ENCODE data around the gene COPE.
"Not testable (repeated sequence)": the region's sequence is repeated elsewhere in the genome, so short reads cannot be mapped to it uniquely, and the experiment has no call there.

COPE gene

DNA sequence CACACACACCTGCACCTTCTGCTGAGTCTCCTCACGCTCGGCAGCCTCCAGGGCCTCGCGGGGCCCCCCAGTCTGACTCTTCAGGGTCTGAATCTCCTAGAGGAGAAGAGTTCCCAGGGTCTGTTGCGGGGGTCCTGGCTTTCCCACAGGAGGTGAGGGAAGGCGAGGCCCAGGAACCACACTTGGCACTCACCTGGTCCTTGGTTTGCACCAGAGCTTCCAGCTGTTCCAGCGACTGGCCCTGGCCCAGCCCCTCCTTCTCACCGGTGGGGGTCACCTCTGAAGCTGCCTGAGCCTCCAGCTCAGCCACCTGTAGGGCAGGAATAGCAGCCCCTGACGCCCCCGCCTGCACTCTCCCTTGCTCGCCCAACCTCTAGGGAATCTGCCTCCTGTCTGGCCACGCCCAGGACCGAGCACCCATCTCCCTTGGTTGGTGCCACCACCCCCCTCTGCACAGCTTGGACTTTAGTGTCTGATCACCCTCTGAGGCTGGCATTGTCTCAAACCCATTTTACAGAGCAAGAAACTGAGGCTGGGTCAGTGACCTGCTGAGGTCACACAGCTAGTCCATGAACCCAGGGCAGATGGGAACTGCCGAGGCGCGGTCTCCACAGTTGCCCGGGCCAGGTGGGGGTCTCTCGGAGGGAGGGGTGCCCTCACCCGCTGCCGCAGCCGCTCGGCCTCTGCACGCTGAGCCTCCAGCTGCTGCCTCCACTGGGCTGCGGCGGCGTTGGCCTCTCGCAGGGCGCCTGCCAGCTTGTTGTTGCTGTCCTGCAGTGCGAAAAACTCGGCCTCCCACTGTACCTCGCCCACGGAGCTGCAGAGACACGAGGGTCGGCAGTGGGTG lies 12.4 kb upstream of the COPE start:
- H3K4me3 Mint-ChIP-seq, result no peak overlapping the region
- peaks cover 6% of the 10 kb centered on the region for H3K4me1 Mint-ChIP-seq (ENCODE audit: low read depth)
- DNase-seq (ENCODE audit: low spot score), result no peak
- H3K9me3 Mint-ChIP-seq, result no peaks in the 10 kb centered on the region
- H3K36me3 Mint-ChIP-seq (ENCODE audit: low read depth), result peaks cover 6% of the 10 kb centered on the region
- no peak overlapping the region for H3K27ac Mint-ChIP-seq
- peaks cover 12% of the 10 kb centered on the region for H3K27me3 Mint-ChIP-seq (ENCODE audit: low read depth)

GRCh38 chr19:18929311-18929710 lies 10.1 kb upstream of the COPE start:
- Mint-ChIP-seq H3K27ac (no peak overlapping the region), H3K27me3 (ENCODE audit: low read depth) (peaks cover 10% of the 10 kb centered on the region), H3K9me3 (no peaks in the 10 kb centered on the region), H3K36me3 (ENCODE audit: low read depth) (peaks cover 18% of the 10 kb centered on the region), H3K4me3 (no peak overlapping the region), H3K4me1 (ENCODE audit: low read depth) (peaks cover 6% of the 10 kb centered on the region)
- DNase-seq (ENCODE audit: low spot score), result no peak

- no peak for DNase-seq (ENCODE audit: low spot score)
- H3K4me3 Mint-ChIP-seq, result no peak overlapping the region
- H3K27me3 Mint-ChIP-seq (ENCODE audit: low read depth), result peaks cover 2% of the 10 kb centered on the region
- no peak overlapping the region for H3K27ac Mint-ChIP-seq
- H3K4me1 Mint-ChIP-seq (ENCODE audit: low read depth), result peaks cover 4% of the 10 kb centered on the region
- peaks cover 24% of the 10 kb centered on the region for H3K36me3 Mint-ChIP-seq (ENCODE audit: low read depth)
- H3K9me3 Mint-ChIP-seq, result no peaks in the 10 kb centered on the region
These were observed 9.0 kb upstream of the COPE start for GRCh38 chr19:18928018-18928805.

DNA sequence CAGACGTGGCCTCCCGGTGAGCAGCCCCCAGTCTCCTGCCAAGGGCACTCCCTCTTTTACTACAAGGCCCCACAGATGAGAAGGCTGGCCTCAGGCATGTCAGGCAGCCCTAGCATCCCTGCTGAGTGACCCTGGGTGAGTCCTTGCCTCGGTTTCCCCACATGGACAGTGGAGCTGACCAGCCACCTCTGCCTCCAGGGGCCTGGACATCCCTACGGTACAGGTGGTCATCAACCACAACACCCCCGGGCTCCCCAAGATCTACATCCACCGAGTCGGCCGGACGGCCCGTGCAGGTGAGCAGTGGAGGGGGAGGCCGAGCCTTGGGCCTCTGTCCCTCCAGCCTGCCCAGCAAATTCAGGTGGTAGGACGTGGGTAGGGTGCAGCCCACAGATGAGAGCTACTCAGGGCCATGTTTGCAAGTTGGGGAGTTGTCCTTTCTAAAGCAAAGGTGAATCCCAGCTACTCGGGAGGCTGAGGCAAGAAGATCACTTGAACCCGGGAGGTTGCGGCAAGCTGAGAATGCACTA lies 5.6 kb upstream of the COPE start:
- Mint-ChIP-seq H3K4me3 (no peak overlapping the region), H3K27me3 (ENCODE audit: low read depth) (no peaks in the 10 kb centered on the region), H3K4me1 (ENCODE audit: low read depth) (peaks cover 10% of the 10 kb centered on the region), H3K36me3 (ENCODE audit: low read depth) (peaks cover 36% of the 10 kb centered on the region), H3K9me3 (no peaks in the 10 kb centered on the region), H3K27ac (no peak overlapping the region)
- DNase-seq (ENCODE audit: low spot score), result no peak

DNA sequence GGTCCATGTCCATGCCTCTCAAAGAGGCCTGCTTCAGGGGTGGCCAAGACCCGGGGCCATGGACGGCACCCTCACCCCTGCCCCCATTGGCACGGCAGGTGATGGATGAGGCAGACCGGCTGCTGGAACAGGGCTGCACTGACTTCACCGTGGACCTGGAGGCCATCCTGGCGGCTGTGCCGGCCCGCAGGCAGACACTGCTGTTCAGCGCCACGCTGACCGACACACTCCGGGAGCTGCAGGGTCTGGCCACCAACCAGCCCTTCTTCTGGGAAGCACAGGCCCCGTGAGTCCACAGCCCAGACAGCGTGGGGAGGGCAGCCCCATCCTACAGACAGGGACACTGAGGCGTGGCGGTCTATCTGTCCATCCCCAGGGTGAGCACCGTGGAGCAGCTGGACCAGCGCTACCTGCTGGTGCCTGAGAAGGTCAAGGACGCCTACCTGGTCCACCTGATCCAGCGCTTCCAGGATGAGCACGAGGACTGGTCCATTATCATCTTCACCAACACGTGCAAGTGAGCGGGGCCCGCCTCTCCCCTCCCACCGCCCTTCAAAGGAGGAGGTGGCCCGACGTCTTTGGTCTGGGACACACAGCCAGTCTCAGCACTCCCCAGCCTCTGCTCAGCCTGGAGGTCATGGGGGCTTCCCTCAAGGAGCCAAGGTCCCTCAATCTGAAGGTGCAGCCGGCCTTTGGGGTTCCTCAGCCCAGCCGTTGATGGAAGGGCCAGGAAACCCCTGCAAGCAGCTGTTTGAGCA lies 3.2 kb upstream of the COPE start:
- H3K9me3 Mint-ChIP-seq, result no peaks in the 10 kb centered on the region
- peaks cover 13% of the 10 kb centered on the region for H3K4me1 Mint-ChIP-seq (ENCODE audit: low read depth)
- H3K36me3 Mint-ChIP-seq (ENCODE audit: low read depth), result peaks cover 36% of the 10 kb centered on the region
- DNase-seq (ENCODE audit: low spot score), result no peak
- no peak overlapping the region for H3K4me3 Mint-ChIP-seq
- no peaks in the 10 kb centered on the region for H3K27me3 Mint-ChIP-seq (ENCODE audit: low read depth)
- H3K27ac Mint-ChIP-seq, result no peak overlapping the region

DNA sequence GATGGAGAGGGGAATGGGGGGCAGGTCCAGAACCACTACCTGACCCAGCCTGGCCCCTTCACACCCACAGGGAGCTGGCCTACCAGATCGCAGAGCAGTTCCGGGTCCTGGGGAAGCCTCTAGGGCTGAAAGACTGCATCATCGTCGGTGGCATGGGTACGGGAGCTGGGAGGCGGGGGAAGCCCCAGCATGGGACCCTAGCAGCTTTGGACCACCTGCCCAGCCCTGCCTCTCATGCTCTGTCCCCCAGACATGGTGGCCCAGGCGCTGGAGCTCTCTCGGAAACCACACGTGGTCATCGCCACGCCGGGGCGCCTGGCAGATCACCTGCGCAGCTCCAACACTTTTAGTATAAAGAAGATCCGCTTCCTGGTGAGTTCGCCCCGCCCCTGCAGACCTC lies 2.4 kb upstream of the COPE start:
- Mint-ChIP-seq H3K27me3 (ENCODE audit: low read depth) (no peaks in the 10 kb centered on the region), H3K9me3 (no peaks in the 10 kb centered on the region), H3K4me1 (ENCODE audit: low read depth) (peaks cover 16% of the 10 kb centered on the region), H3K36me3 (ENCODE audit: low read depth) (peaks cover 39% of the 10 kb centered on the region), H3K4me3 (peak overlapping the region; percentile 60), H3K27ac (no peak overlapping the region)
- no peak for DNase-seq (ENCODE audit: low spot score)

- Mint-ChIP-seq H3K4me1 (ENCODE audit: low read depth) (peaks cover 16% of the 10 kb centered on the region), H3K4me3 (peak overlapping the region; percentile 96), H3K36me3 (ENCODE audit: low read depth) (peaks cover 35% of the 10 kb centered on the region), H3K27ac (peak overlapping the region; percentile 96), H3K27me3 (ENCODE audit: low read depth) (no peaks in the 10 kb centered on the region), H3K9me3 (no peaks in the 10 kb centered on the region)
- no peak for DNase-seq (ENCODE audit: low spot score)
These were observed 1.2 kb upstream of the COPE start for GRCh38 chr19:18920400-18920799.

DNA sequence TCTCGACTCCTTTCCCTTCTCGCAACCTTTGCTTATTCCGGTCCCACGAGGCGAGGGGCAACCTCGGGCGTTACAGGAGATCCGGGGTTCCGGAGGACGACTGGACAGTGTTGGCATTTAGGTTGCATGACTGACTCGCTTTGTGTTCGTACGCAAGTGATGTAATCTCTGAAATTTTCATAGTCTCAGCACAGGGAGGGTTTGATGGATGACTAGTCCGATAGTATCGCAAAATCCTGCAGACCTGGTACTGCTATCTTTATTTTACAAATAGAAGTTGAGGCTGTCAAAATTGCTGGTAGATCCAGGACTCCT lies 670 bp upstream of the COPE start:
- no peaks in the 10 kb centered on the region for H3K9me3 Mint-ChIP-seq
- peak overlapping the region; percentile 96 for H3K27ac Mint-ChIP-seq
- peaks cover 16% of the 10 kb centered on the region for H3K4me1 Mint-ChIP-seq (ENCODE audit: low read depth)
- peaks cover 38% of the 10 kb centered on the region for H3K36me3 Mint-ChIP-seq (ENCODE audit: low read depth)
- no peaks in the 10 kb centered on the region for H3K27me3 Mint-ChIP-seq (ENCODE audit: low read depth)
- no peak for DNase-seq (ENCODE audit: low spot score)
- peak overlapping the region; percentile 96 for H3K4me3 Mint-ChIP-seq

- Mint-ChIP-seq H3K4me3 (peak overlapping the region; percentile 96), H3K4me1 (ENCODE audit: low read depth) (peaks cover 16% of the 10 kb centered on the region), H3K36me3 (ENCODE audit: low read depth) (peaks cover 37% of the 10 kb centered on the region), H3K27ac (peak overlapping the region; percentile 82)
- not testable (repeated sequence) for DNase-seq (ENCODE audit: low spot score); H3K27me3 Mint-ChIP-seq (ENCODE audit: low read depth); H3K9me3 Mint-ChIP-seq
These were observed 1.6 kb downstream of the COPE start for GRCh38 chr19:18917593-18917992.

- Mint-ChIP-seq H3K9me3 (no peaks in the 10 kb centered on the region), H3K27ac (peak overlapping the region; percentile 36), H3K27me3 (ENCODE audit: low read depth) (no peaks in the 10 kb centered on the region), H3K4me1 (ENCODE audit: low read depth) (peaks cover 10% of the 10 kb centered on the region), H3K4me3 (no peak overlapping the region), H3K36me3 (ENCODE audit: low read depth) (peaks cover 27% of the 10 kb centered on the region)
- DNase-seq (ENCODE audit: low spot score), result peak; percentile 19
These were observed 3.5 kb downstream of the COPE start for GRCh38 chr19:18915639-18916038.

DNA sequence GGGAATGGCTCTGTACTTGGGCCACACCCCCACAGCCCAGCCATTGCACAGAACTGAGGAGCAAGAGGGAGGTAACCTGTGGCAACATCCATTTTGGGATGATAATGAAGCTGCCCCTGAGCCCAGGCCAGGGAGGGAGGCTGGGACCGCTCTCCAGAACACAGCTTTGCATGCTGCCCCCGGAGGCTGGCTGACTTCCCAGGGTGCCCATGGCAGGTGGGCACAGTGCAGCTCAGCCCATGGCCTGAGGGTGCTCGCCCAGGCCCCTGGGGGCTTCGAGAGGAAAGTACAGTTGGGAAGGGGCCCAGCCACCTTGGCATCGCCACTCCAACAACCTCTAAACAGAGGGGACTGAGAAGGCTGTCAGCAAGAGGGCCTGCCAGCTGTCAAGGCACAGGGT lies 5.7 kb downstream of the COPE start:
- Mint-ChIP-seq H3K4me1 (ENCODE audit: low read depth) (peaks cover 6% of the 10 kb centered on the region), H3K27ac (no peak overlapping the region), H3K9me3 (no peaks in the 10 kb centered on the region), H3K27me3 (ENCODE audit: low read depth) (no peaks in the 10 kb centered on the region), H3K36me3 (ENCODE audit: low read depth) (peaks cover 30% of the 10 kb centered on the region), H3K4me3 (no peak overlapping the region)
- DNase-seq (ENCODE audit: low spot score), result no peak

- H3K27me3 Mint-ChIP-seq (ENCODE audit: low read depth), result no peaks in the 10 kb centered on the region
- no peak overlapping the region for H3K27ac Mint-ChIP-seq
- peaks cover 30% of the 10 kb centered on the region for H3K36me3 Mint-ChIP-seq (ENCODE audit: low read depth)
- no peak for DNase-seq (ENCODE audit: low spot score)
- H3K4me3 Mint-ChIP-seq, result no peak overlapping the region
- H3K9me3 Mint-ChIP-seq, result no peaks in the 10 kb centered on the region
- peaks cover 6% of the 10 kb centered on the region for H3K4me1 Mint-ChIP-seq (ENCODE audit: low read depth)
These were observed 6.3 kb downstream of the COPE start for GRCh38 chr19:18912933-18913332.

GRCh38 chr19:18910801-18911436 lies 8.3 kb downstream of the COPE start:
- no peak overlapping the region for H3K27ac Mint-ChIP-seq
- no peak for DNase-seq (ENCODE audit: low spot score)
- H3K27me3 Mint-ChIP-seq (ENCODE audit: low read depth), result no peaks in the 10 kb centered on the region
- no peaks in the 10 kb centered on the region for H3K9me3 Mint-ChIP-seq
- peaks cover 26% of the 10 kb centered on the region for H3K36me3 Mint-ChIP-seq (ENCODE audit: low read depth)
- no peak overlapping the region for H3K4me3 Mint-ChIP-seq
- H3K4me1 Mint-ChIP-seq (ENCODE audit: low read depth), result no peaks in the 10 kb centered on the region

All from T-helper 2 cell treated with Interferon-gamma antibody and Interleukin-4, amounts not matched to agents 5 μg/mL and 100 μg/mL, for 36 hours (primary cell).